Kidney epithelial cell (primary cell): ENCODE data around the gene PIAS2. TPM values are rescaled to one million over a fixed set of nuclear protein-coding genes. Genes with fewer than 3 reads are reported as not detected.

ENCODE experiments used
- DNase-seq: peaks from one replicate; pipeline ENCODE4 v3.0.0-alpha.2; 2010; ENCODE audit warnings: low read depth
- H3K27me3 ChIP-seq: 2 replicates; pipeline ENCODE4 v1.6.0; 2011; ENCODE audit warnings: low read length; ENCODE audit not compliant: control insufficient read depth, insufficient read depth
- H3K36me3 ChIP-seq: 2 replicates; pipeline ENCODE4 v1.5.1; 2011; ENCODE audit warnings: low read length; ENCODE audit not compliant: control insufficient read depth, insufficient read depth
- H3K4me3 ChIP-seq: 2 replicates; pipeline ENCODE4 v1.5.1; 2011; ENCODE audit warnings: low read depth, mild to moderate bottlenecking, control low read depth, low read length
- total RNA-seq: library from RNA; depleted of rRNA; stranded (reverse); fragments of >200 nt; gene quantifications from 2 replicates; pipeline ENCODE4 v1.2.3, GENCODE V29; 2015
- TF ChIP-seq, protein P1 (sequence below): IDR thresholded peaks from 2 replicates; pipeline ENCODE4 v1.5.1; 2011; ENCODE audit warnings: mild to moderate bottlenecking, moderate library complexity, low read length, control low read depth, inconsistent platforms; ENCODE audit not compliant: insufficient read depth, poor library complexity, severe bottlenecking

PIAS2 gene
- total RNA-seq, 1 donor from 2014 or later, result 8.7 TPM

DNA sequence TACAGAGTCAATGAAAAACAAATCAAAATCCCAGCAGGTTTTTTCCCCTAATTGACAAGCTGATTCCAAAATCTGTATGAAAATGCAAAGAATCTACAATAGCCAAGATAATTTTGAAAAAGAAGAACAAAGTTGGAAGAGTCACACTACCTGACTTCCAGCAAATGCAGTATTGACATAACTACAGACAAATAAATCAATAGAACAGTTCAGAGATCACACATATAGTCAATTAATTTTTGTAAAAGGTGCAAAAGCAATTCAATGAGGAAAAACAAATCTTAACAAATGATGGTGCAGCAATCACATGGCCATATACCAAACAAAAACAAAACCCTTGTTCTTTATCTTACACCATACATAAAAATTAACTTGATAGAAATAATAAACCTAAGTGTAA, 85.9 kb downstream of the PIAS2 start:
- Histone ChIP-seq H3K27me3 (no peaks in the 10 kb centered on the region), H3K4me3 (no peak overlapping the region), H3K36me3 (no peaks in the 10 kb centered on the region)
- TF ChIP-seq, protein P1, sequence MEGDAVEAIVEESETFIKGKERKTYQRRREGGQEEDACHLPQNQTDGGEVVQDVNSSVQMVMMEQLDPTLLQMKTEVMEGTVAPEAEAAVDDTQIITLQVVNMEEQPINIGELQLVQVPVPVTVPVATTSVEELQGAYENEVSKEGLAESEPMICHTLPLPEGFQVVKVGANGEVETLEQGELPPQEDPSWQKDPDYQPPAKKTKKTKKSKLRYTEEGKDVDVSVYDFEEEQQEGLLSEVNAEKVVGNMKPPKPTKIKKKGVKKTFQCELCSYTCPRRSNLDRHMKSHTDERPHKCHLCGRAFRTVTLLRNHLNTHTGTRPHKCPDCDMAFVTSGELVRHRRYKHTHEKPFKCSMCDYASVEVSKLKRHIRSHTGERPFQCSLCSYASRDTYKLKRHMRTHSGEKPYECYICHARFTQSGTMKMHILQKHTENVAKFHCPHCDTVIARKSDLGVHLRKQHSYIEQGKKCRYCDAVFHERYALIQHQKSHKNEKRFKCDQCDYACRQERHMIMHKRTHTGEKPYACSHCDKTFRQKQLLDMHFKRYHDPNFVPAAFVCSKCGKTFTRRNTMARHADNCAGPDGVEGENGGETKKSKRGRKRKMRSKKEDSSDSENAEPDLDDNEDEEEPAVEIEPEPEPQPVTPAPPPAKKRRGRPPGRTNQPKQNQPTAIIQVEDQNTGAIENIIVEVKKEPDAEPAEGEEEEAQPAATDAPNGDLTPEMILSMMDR, result no peak
- no peak for DNase-seq

DNA sequence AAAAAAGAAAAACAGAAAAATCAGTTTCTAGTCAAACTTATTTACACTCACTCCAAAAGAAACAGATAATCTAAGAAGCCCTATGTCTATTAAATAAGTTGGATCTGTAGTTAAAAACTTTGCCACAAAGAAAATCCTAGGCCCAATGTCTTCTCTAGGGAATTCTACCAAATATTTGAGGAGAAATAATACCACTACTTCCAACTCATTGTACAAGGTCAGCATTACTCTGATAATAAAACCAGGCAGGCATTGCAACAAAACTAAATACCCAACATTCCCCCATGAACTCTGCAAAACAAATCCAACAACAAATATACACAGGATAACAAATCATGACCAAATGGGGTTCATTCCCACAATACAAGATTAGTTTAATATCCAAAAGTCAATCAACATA, 86.7 kb downstream of the PIAS2 start:
- H3K36me3 ChIP-seq, result no peaks in the 10 kb centered on the region
- TF ChIP-seq, protein P1, result no peak

DNA sequence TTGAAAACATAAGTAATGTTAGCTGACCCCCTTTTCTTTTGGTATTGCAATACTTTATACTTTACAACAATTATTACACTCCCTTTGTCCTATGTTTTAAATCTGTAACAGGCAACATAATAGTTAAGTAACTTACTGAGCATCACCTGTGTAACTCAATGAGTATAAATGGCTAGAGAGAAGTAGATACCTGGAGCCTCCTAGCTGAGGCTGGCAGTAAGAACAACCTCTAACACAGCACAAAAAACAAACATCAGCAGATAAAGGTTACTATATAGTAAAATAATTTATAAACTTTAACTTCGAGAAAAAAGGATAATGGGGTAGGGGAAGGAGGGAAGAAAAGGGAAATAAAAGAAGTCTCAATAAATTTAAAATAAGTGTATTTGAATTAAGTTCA, 87.4 kb downstream of the PIAS2 start:
- TF ChIP-seq, protein P1, result no peak
- Histone ChIP-seq H3K36me3 (no peaks in the 10 kb centered on the region), H3K4me3 (no peak overlapping the region), H3K27me3 (no peaks in the 10 kb centered on the region)
- DNase-seq, result no peak

More for the DNA sequence above, 86.7 kb downstream of the PIAS2 start:
- no peak for DNase-seq
- no peak overlapping the region for H3K4me3 ChIP-seq
- no peaks in the 10 kb centered on the region for H3K27me3 ChIP-seq

DNA sequence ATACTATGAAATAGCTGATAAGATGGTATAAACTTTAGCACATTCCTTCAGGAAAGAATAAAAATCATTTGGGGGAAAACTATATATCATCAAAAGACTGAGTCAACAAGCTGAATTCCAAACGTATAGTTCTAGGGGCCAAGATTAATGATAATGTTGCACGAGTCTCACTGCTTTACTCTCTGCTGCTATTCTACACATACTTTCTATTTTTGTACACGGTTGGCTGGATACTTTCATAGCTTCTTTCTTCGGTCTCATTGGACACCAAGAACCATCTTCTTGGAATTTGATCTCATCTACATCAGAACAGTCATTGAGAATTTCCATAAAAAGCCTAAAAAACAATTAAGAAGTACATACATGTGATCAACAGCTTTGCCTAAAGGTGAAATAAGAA, 87.8 kb downstream of the PIAS2 start:
- Histone ChIP-seq H3K36me3 (no peaks in the 10 kb centered on the region), H3K4me3 (no peak overlapping the region), H3K27me3 (no peaks in the 10 kb centered on the region)
- no peak for DNase-seq
- TF ChIP-seq, protein P1, result no peak

DNA sequence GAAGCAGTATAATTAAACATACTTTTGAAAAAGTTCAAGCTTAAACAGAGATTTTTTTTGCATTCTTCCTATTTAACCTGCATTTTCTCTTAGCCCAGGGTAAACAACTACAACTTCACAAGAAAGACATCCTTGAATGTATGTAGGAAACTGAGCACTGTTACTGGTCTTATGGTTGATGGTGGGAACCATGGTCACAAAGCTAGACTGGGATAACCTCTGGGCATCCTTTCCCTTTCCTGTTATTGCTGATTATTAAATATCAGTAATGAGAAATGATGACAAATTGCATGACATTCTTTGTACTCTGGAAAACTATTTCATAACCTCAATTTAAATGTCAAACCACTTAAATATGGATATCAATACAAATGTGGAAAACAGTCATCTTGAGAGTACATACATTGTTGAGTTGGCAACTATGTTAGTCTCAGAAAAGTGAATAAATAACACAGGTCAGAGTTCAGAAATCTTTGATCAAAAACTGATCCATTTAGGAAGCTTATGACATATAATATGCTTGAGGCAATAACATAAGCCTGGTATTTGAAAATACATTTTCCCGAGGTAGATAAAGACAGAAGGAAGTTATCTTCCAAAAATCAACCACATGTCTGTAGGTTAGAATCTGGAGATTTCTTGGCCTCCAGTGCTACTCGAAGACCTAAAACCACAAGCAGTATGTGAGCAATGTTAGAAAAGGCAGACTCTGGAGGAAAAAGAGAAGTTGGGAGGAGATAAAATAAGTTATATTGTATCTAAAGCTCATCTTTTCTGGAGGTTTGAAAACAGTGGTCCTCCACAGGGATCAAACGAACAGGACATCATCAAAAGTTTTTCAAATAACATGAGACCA, 95.2 kb downstream of the PIAS2 start:
- TF ChIP-seq, protein P1, result no peak
- H3K27me3 ChIP-seq, result no peaks in the 10 kb centered on the region
- no peaks in the 10 kb centered on the region for H3K36me3 ChIP-seq
- DNase-seq, result no peak
- no peak overlapping the region for H3K4me3 ChIP-seq

DNA sequence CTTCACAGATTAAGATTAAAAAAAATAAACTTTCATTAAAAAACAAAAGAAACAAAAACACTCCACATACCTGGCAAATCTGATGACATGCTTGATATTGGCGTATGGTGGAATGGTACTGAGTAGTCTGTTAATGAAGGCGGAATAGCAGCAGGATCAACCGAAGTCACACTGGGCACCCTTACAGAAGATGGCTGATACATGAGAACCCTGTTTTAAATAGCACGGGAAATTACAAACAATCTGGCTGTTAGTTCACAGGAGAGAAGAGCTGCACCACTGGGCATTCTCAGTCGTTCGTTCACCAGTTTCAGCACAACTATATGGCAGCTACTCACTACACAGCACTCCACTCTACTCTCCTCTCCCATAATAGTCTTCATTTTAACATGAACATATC, 96.4 kb downstream of the PIAS2 start:
- Histone ChIP-seq H3K36me3 (no peaks in the 10 kb centered on the region), H3K4me3 (no peak overlapping the region), H3K27me3 (no peaks in the 10 kb centered on the region)
- TF ChIP-seq, protein P1, result no peak
- no peak for DNase-seq
